Astrocyte (in vitro differentiated cells and primary cell): ENCODE data around the gene PSAT1.

Source experiments
- CTCF ChIP-seq: IDR thresholded peaks from 2 replicates; pipeline ENCODE4 v1.5.1; 2011; ENCODE audit warnings: low read depth, mild to moderate bottlenecking, inconsistent platforms, low read length, moderate library complexity; ENCODE audit not compliant: insufficient read depth
- EZH2 ChIP-seq: IDR thresholded peaks from 2 replicates; pipeline ENCODE4 v1.6.1; 2012; ENCODE audit warnings: mild to moderate bottlenecking, low read length, inconsistent platforms; ENCODE audit not compliant: insufficient read depth

GRCh38 chr9:78262655-78263054, 34.3 kb upstream of the PSAT1 start:
- TF ChIP-seq CTCF (no peak), EZH2 (no peak)
